Stomach smooth muscle (tissue), 2 donors: Measurements from ENCODE around the gene ANKRD30A.
"Not testable (repeated sequence)": the region's sequence is repeated elsewhere in the genome, so short reads cannot be mapped to it uniquely, and the experiment has no call there.

Source experiments
- H3K27ac ChIP-seq: one replicate; pipeline ENCODE4 v1.7.0; 2013; ENCODE audit warnings: mild to moderate bottlenecking, low read length, inconsistent platforms
- H3K27me3 ChIP-seq, 2 donors: one replicate each; pipeline ENCODE4 v1.7.0; 2013; ENCODE audit warnings: low read length in 2 of 2; ENCODE audit not compliant: insufficient read depth in 2 of 2, control insufficient read depth in 1 of 2
- H3K36me3 ChIP-seq, 2 donors: one replicate each; pipeline ENCODE4 v1.7.0; 2013; ENCODE audit warnings: low read length in 2 of 2; ENCODE audit not compliant: control insufficient read depth in 2 of 2, insufficient read depth in 2 of 2
- H3K4me1 ChIP-seq: one replicate; pipeline ENCODE4 v1.7.0; 2013; ENCODE audit warnings: low read length; ENCODE audit not compliant: control insufficient read depth, insufficient read depth
- H3K4me3 ChIP-seq, 2 donors: one replicate each; pipeline ENCODE4 v1.7.0; 2013; ENCODE audit warnings: low read length in 2 of 2
- H3K9ac ChIP-seq, 2 donors: one replicate each; pipeline ENCODE4 v1.7.0; 2013; ENCODE audit warnings: low read length in 2 of 2, mild to moderate bottlenecking in 1 of 2
- H3K9me3 ChIP-seq, 2 donors: one replicate each; pipeline ENCODE4 v1.7.0; 2013; ENCODE audit warnings: low read length in 2 of 2; ENCODE audit not compliant: control insufficient read depth in 2 of 2
- donor health status: healthy.
- donor health status: Pancreatic carcinoma.

ANKRD30A gene

GRCh38 chr10:37381271-37381670 lies 255.9 kb downstream of the ANKRD30A start:
- Histone ChIP-seq H3K9ac (no peak overlapping the region), H3K27ac (no peak overlapping the region), H3K4me1 (no peaks in the 10 kb centered on the region), H3K4me3 (no peak overlapping the region), H3K36me3 (no peaks in the 10 kb centered on the region), H3K9me3 (peaks cover 0 to 3% of the 10 kb centered on the region in 2 donors), H3K27me3 (no peaks in the 10 kb centered on the region)

GRCh38 chr10:37384923-37385322 lies 259.5 kb downstream of the ANKRD30A start:
- Histone ChIP-seq H3K9me3 (peaks cover 0 to 3% of the 10 kb centered on the region in 2 donors), H3K4me1 (no peaks in the 10 kb centered on the region)

GRCh38 chr10:37390926-37391325 lies 265.5 kb downstream of the ANKRD30A start:
- Histone ChIP-seq H3K4me3 (no peak overlapping the region), H3K36me3 (no peaks in the 10 kb centered on the region), H3K4me1 (no peaks in the 10 kb centered on the region), H3K27me3 (no peaks in the 10 kb centered on the region), H3K9ac (no peak overlapping the region), H3K27ac (no peak overlapping the region), H3K9me3 (no peaks in the 10 kb centered on the region)

More at GRCh38 chr10:37384923-37385322, 259.5 kb downstream of the ANKRD30A start:
- H3K27me3 ChIP-seq: no peaks in the 10 kb centered on the region
- H3K4me3 ChIP-seq: no peak overlapping the region
- H3K27ac ChIP-seq: no peak overlapping the region
- H3K36me3 ChIP-seq: no peaks in the 10 kb centered on the region
- no peak overlapping the region for H3K9ac ChIP-seq

GRCh38 chr10:37400774-37401173 lies 275.4 kb downstream of the ANKRD30A start:
- not testable (repeated sequence) for H3K9ac ChIP-seq, H3K4me3 ChIP-seq, H3K36me3 ChIP-seq, H3K27ac ChIP-seq, H3K4me1 ChIP-seq, H3K27me3 ChIP-seq, H3K9me3 ChIP-seq

- Histone ChIP-seq H3K9ac (no peak overlapping the region), H3K36me3 (no peaks in the 10 kb centered on the region), H3K27ac (no peak overlapping the region), H3K9me3 (no peaks in the 10 kb centered on the region), H3K27me3 (no peaks in the 10 kb centered on the region), H3K4me1 (no peaks in the 10 kb centered on the region), H3K4me3 (no peak overlapping the region)
Measured at GRCh38 chr10:37401225-37401624, 275.8 kb downstream of the ANKRD30A start.

GRCh38 chr10:37403776-37404175 lies 278.4 kb downstream of the ANKRD30A start:
- Histone ChIP-seq H3K9ac (no peak overlapping the region), H3K9me3 (peaks cover 0 to 3% of the 10 kb centered on the region in 2 donors), H3K4me1 (no peaks in the 10 kb centered on the region), H3K27me3 (no peaks in the 10 kb centered on the region), H3K4me3 (no peak overlapping the region), H3K36me3 (no peaks in the 10 kb centered on the region), H3K27ac (no peak overlapping the region)
